Measurements from ENCODE around the gene ZNF26. TPM values are rescaled to one million over a fixed set of nuclear protein-coding genes. Genes with fewer than 3 reads are reported as not detected.

Gene ZNF26
- total RNA-seq, 1 experiment from 2014 or later = 25.3 TPM

- intact Hi-C loops (cut with micrococcal nuclease; ENCODE audit: unreplicated experiment) = no loop called here
- BruUV-seq (replicated peaks) = no TSS peak
Measured at GRCh38 chr12:132946246-132946820, 39.8 kb upstream of the ZNF26 start.

DNA sequence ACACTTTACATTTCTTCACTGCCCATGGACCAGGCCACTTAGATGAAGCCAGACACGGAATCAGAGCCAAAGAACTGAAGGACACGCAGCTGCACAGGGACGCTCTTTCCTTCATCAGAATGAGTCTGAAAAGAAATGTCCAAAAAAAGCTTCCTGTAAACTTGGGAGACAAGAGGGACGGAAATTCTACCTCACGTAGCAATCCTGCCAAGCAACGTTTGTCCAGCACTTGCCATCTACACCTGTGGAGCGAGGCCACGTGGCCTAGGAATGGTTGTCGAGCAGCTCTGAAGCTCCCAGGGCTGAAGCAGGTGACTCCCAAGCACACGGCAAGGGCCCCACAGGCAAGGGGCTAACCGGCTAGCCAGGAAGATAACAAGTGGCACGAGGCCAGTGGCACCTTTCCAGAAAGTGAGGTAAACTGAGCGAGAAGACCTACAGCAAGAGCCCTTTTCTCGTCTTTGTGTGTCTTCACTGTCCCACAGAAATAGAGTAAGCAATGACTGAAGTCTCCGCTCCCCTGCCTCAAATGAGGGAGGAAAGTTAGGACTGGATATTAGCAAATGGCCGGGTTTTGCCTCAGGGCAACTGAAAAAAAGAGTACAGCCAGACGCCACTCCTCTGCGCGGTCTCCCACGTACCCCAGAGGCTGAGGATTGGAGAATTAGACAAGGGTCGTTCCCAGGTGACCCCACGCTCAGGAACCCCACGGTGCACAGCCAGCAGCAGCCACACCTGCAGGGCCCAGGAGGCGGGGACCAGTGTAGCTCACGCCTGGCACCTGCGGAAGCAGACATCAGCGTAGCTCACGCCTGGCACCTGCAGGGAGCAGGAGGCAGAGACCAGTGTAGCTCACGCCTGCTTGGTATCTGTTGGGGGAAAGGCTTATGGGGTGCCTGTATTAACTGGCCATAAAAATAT, 37.8 kb upstream of the ZNF26 start:
- Mint-ChIP-seq H3K4me3 (ENCODE audit: low read depth, unreplicated experiment) (no peak overlapping the region), H3K27me3 (ENCODE audit: unreplicated experiment) (no peaks in the 10 kb centered on the region), H3K4me1 (ENCODE audit: low read depth, unreplicated experiment) (no peaks in the 10 kb centered on the region), H3K9me3 (ENCODE audit: low read depth, unreplicated experiment) (peaks cover 17% of the 10 kb centered on the region), H3K27ac (ENCODE audit: unreplicated experiment) (no peak overlapping the region), H3K36me3 (ENCODE audit: insufficient read depth, unreplicated experiment) (peaks cover 54% of the 10 kb centered on the region)
- BruUV-seq (replicated peaks) = no TSS peak
- no peak for DNase-seq
- no peak for TF ChIP-seq CTCF (IDR thresholded peaks at IDR 0.05; ENCODE audit: unreplicated experiment)
- CTCF ChIA-PET = no interaction called here
- intact Hi-C loops (cut with micrococcal nuclease; ENCODE audit: unreplicated experiment) = no loop called here

More at GRCh38 chr12:132946246-132946820, 39.8 kb upstream of the ZNF26 start:
- Mint-ChIP-seq H3K4me3 (ENCODE audit: low read depth, unreplicated experiment) (no peak overlapping the region), H3K27ac (ENCODE audit: unreplicated experiment) (no peak overlapping the region), H3K9me3 (ENCODE audit: low read depth, unreplicated experiment) (peaks cover 18% of the 10 kb centered on the region), H3K27me3 (ENCODE audit: unreplicated experiment) (no peaks in the 10 kb centered on the region), H3K4me1 (ENCODE audit: low read depth, unreplicated experiment) (no peaks in the 10 kb centered on the region), H3K36me3 (ENCODE audit: insufficient read depth, unreplicated experiment) (peaks cover 66% of the 10 kb centered on the region)
- TF ChIP-seq CTCF (IDR thresholded peaks at IDR 0.05; ENCODE audit: unreplicated experiment) = no peak
- CTCF ChIA-PET = no interaction called here
- DNase-seq = no peak

GRCh38 chr12:132949936-132950837, 36.0 kb upstream of the ZNF26 start:
- H3K4me1 Mint-ChIP-seq (ENCODE audit: low read depth, unreplicated experiment) = peaks cover 16% of the 10 kb centered on the region
- no TSS peak for BruUV-seq (replicated peaks)
- peaks cover 54% of the 10 kb centered on the region for H3K36me3 Mint-ChIP-seq (ENCODE audit: insufficient read depth, unreplicated experiment)
- no peak for TF ChIP-seq CTCF (IDR thresholded peaks at IDR 0.05; ENCODE audit: unreplicated experiment)
- no peak overlapping the region for H3K4me3 Mint-ChIP-seq (ENCODE audit: low read depth, unreplicated experiment)
- no peak overlapping the region for H3K27ac Mint-ChIP-seq (ENCODE audit: unreplicated experiment)
- H3K9me3 Mint-ChIP-seq (ENCODE audit: low read depth, unreplicated experiment) = peaks cover 25% of the 10 kb centered on the region
- no peak for DNase-seq
- H3K27me3 Mint-ChIP-seq (ENCODE audit: unreplicated experiment) = no peaks in the 10 kb centered on the region
- CTCF ChIA-PET = no interaction called here
- intact Hi-C loops (cut with micrococcal nuclease; ENCODE audit: unreplicated experiment) = no loop called here

GRCh38 chr12:132950844-132951535, 35.2 kb upstream of the ZNF26 start:
- TF ChIP-seq CTCF (IDR thresholded peaks at IDR 0.05; ENCODE audit: unreplicated experiment) = no peak
- intact Hi-C loops (cut with micrococcal nuclease; ENCODE audit: unreplicated experiment) = no loop called here
- H3K27ac Mint-ChIP-seq (ENCODE audit: unreplicated experiment) = no peak overlapping the region
- DNase-seq = no peak
- no peaks in the 10 kb centered on the region for H3K27me3 Mint-ChIP-seq (ENCODE audit: unreplicated experiment)
- CTCF ChIA-PET = no interaction called here
- peaks cover 54% of the 10 kb centered on the region for H3K36me3 Mint-ChIP-seq (ENCODE audit: insufficient read depth, unreplicated experiment)
- H3K4me1 Mint-ChIP-seq (ENCODE audit: low read depth, unreplicated experiment) = peaks cover 19% of the 10 kb centered on the region
- BruUV-seq (replicated peaks) = no TSS peak
- H3K9me3 Mint-ChIP-seq (ENCODE audit: low read depth, unreplicated experiment) = peaks cover 19% of the 10 kb centered on the region
- H3K4me3 Mint-ChIP-seq (ENCODE audit: low read depth, unreplicated experiment) = no peak overlapping the region

All from Calu3 (cell line).